NB4 (cell line): Measurements from ENCODE around the gene NSMCE1.

ENCODE experiments used
- MYC ChIP-seq: IDR thresholded peaks from 2 replicates; pipeline ENCODE4 v1.6.1; 2011; ENCODE audit warnings: low read depth, low read length
- POLR2A ChIP-seq: IDR thresholded peaks from 2 replicates; pipeline ENCODE4 v1.6.1; 2011; ENCODE audit warnings: mild to moderate bottlenecking; ENCODE audit not compliant: insufficient read length; ENCODE audit errors: extremely low read depth
- TF ChIP-seq, protein P1 (sequence below): IDR thresholded peaks from one replicate; pipeline ENCODE4 v1.5.1; 2012; ENCODE audit warnings: low read depth, low read length

DNA sequence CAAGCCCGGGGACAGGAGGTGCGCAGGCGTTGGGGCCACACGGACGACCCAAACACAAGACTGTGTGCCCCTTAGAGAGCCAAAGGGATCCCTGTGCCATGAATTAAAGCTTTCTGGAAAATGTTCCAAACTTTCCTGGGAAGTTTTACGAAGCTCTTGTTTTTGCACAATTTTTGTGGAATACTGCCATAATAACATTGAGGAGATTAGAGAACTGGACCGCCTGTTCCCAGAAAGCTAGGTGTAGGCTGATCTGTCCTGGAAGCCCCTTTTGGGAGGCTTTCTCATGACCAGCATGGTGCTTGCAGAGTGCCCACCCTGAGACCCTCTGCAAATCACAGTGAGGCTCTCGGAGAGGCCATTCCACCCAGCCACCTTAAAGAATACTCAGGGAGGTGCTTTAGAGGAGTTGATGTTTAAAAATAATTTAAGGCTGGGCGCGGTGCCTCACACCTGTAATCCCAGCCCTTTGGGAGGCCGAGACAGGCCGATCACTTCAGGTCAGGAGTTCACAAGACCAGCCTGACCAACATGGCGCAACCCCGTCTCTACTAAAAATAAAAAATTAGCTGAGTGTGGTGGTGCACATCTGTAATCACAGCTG, 64.2 kb downstream of the NSMCE1 start:
- TF ChIP-seq, protein P1, sequence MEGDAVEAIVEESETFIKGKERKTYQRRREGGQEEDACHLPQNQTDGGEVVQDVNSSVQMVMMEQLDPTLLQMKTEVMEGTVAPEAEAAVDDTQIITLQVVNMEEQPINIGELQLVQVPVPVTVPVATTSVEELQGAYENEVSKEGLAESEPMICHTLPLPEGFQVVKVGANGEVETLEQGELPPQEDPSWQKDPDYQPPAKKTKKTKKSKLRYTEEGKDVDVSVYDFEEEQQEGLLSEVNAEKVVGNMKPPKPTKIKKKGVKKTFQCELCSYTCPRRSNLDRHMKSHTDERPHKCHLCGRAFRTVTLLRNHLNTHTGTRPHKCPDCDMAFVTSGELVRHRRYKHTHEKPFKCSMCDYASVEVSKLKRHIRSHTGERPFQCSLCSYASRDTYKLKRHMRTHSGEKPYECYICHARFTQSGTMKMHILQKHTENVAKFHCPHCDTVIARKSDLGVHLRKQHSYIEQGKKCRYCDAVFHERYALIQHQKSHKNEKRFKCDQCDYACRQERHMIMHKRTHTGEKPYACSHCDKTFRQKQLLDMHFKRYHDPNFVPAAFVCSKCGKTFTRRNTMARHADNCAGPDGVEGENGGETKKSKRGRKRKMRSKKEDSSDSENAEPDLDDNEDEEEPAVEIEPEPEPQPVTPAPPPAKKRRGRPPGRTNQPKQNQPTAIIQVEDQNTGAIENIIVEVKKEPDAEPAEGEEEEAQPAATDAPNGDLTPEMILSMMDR, result no peak
- TF ChIP-seq POLR2A, result no peak
- TF ChIP-seq MYC, result no peak
